Uterus (tissue), 2 donors: ENCODE data around the gene CYTH2.

Experiments
- CTCF ChIP-seq, 4 experiments: fragments of 200-600 bp in 2 of 4; fragments of 450-650 bp in 2 of 4; sonication (generic) in 2 of 4; IDR thresholded peaks; one replicate each; pipeline ENCODE4 v1.5.1; 2016 to 2019; ENCODE audit warnings: antibody characterized with exemption in 4 of 4, mild to moderate bottlenecking in 2 of 4, moderate library complexity in 1 of 4
- POLR2A ChIP-seq, 2 donors: fragments of 450-650 bp; IDR thresholded peaks; one replicate each; pipeline ENCODE4 v1.6.1; 2016; ENCODE audit warnings: antibody characterized with exemption in 2 of 2, mild to moderate bottlenecking in 1 of 2, moderate library complexity in 1 of 2

- TF ChIP-seq CTCF (IDR thresholded peaks at IDR 0.05) (no peak), POLR2A (IDR thresholded peaks at IDR 0.05) (no peak)
Measured at GRCh38 chr19:48469934-48470680, 938 bp downstream of the CYTH2 start.
